GM19238 (cell line): ENCODE measurements around the gene IL4.

Experiments used
- DNase-seq: peaks from one replicate; pipeline ENCODE4 v3.0.0; 2011; ENCODE audit warnings: low spot score; ENCODE audit not compliant: insufficient read length

IL4 gene

GRCh38 chr5:132673488-132673887, 301 bp upstream of the IL4 start:
- no peak for DNase-seq

GRCh38 chr5:132674671-132675506, 1.1 kb downstream of the IL4 start:
- peak; percentile 68 for DNase-seq

- DNase-seq = no peak
Measured at GRCh38 chr5:132675936-132676689, 2.3 kb downstream of the IL4 start.

- DNase-seq = no peak
Measured at GRCh38 chr5:132677191-132677590, 3.4 kb downstream of the IL4 start.

- no peak for DNase-seq
Measured at GRCh38 chr5:132677682-132678400, 4.1 kb downstream of the IL4 start.

- DNase-seq = no peak
Measured at GRCh38 chr5:132678735-132679134, 4.9 kb downstream of the IL4 start.

- no peak for DNase-seq
Measured at GRCh38 chr5:132679166-132679565, 5.4 kb downstream of the IL4 start.

GRCh38 chr5:132679717-132680380, 6.1 kb downstream of the IL4 start:
- no peak for DNase-seq

GRCh38 chr5:132680780-132681475, 7.1 kb downstream of the IL4 start:
- no peak for DNase-seq

- DNase-seq = no peak
Measured at GRCh38 chr5:132681476-132681831, 7.7 kb downstream of the IL4 start.

GRCh38 chr5:132681983-132682382, 8.2 kb downstream of the IL4 start:
- DNase-seq = no peak

GRCh38 chr5:132684491-132684890, 10.7 kb downstream of the IL4 start:
- DNase-seq = no peak

GRCh38 chr5:132684922-132685720, 11.3 kb downstream of the IL4 start:
- no peak for DNase-seq

- no peak for DNase-seq
Measured at GRCh38 chr5:132686193-132686592, 12.4 kb downstream of the IL4 start.

- no peak for DNase-seq
Measured at GRCh38 chr5:132687995-132688394, 14.2 kb downstream of the IL4 start.

- DNase-seq = no peak
Measured at GRCh38 chr5:132688536-132689339, 14.9 kb downstream of the IL4 start.

GRCh38 chr5:132689513-132689912, 15.7 kb downstream of the IL4 start:
- DNase-seq = no peak

GRCh38 chr5:132690156-132690555, 16.4 kb downstream of the IL4 start:
- DNase-seq = no peak
